ENCODE data around the gene ACTR3C.

DNA sequence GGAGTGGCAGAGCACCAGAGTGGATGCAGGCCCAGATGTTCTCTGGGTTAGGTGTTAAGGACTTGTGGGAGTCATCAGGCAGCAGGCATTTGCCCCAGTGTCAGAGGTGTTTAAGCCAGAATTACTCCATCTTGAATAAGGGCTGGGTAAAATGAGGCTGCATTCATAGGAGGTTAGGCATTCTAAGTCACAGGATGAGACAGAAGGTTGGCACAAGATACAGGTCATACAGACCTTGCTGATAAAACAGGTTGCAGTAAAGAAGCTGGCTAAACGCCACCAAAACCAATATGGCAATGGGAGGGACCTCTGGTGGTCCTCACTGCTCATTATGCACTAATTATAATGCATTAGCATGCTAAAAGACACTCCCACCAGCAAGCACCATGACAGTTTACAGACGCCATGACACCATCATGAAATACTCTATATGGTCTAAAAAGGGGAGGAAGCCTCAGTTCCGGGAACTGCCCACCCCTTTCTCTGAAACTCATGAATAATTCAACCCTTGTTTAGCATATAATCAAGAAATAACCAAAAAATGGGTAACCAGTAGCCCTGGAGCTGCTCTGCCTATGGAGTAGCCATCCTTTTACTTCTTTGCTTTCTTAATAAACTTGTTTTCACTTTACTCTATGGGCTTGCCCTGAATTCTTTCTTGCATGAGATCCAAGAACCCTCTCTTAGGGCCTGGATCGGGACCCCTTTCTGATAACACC lies 1.1 kb downstream of the ACTR3C start:
- TF ChIP-seq, protein P1, sequence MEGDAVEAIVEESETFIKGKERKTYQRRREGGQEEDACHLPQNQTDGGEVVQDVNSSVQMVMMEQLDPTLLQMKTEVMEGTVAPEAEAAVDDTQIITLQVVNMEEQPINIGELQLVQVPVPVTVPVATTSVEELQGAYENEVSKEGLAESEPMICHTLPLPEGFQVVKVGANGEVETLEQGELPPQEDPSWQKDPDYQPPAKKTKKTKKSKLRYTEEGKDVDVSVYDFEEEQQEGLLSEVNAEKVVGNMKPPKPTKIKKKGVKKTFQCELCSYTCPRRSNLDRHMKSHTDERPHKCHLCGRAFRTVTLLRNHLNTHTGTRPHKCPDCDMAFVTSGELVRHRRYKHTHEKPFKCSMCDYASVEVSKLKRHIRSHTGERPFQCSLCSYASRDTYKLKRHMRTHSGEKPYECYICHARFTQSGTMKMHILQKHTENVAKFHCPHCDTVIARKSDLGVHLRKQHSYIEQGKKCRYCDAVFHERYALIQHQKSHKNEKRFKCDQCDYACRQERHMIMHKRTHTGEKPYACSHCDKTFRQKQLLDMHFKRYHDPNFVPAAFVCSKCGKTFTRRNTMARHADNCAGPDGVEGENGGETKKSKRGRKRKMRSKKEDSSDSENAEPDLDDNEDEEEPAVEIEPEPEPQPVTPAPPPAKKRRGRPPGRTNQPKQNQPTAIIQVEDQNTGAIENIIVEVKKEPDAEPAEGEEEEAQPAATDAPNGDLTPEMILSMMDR (IDR thresholded peaks at IDR 0.05): no peak
- TF ChIP-seq POLR2A (IDR thresholded peaks at IDR 0.05): no peak
- no peak for TF ChIP-seq POLR2AphosphoS5 (IDR thresholded peaks at IDR 0.05)

Measured in prostate gland (tissue), 2 donors.